Right lung (tissue), 5 donors: ENCODE data around the gene PLA2G2D. TPM values are rescaled to one million over a fixed set of nuclear protein-coding genes. Genes with fewer than 3 reads are reported as not detected.

Experiments used
- DNase-seq, 2 donors: peaks; one replicate each; pipeline ENCODE4 v3.0.0-alpha.2; 2013
- polyA plus RNA-seq, 5 donors: library from polyadenylated mRNA; unstranded; fragments of 120-200 nt; gene quantifications; one replicate each; pipeline versions ENCODE4 v1.2.1 to v1.2.3, GENCODE V29; 2013; ENCODE audit warnings: inconsistent platforms in 1 of 5, low replicate concordance in 1 of 5; ENCODE audit not compliant: insufficient read length in 5 of 5, insufficient read depth in 1 of 5

PLA2G2D gene
- polyA plus RNA-seq, 5 donors: 0.04 to 0.12 (median 0.10) TPM; not detected in 1

- no peak for DNase-seq
These were observed 29.8 kb downstream of the PLA2G2D start for GRCh38 chr1:20089328-20090077.

GRCh38 chr1:20087668-20088067 is 31.7 kb downstream of the PLA2G2D start:
- DNase-seq: no peak

GRCh38 chr1:20086800-20087199 is 32.5 kb downstream of the PLA2G2D start:
- DNase-seq: no peak

DNA sequence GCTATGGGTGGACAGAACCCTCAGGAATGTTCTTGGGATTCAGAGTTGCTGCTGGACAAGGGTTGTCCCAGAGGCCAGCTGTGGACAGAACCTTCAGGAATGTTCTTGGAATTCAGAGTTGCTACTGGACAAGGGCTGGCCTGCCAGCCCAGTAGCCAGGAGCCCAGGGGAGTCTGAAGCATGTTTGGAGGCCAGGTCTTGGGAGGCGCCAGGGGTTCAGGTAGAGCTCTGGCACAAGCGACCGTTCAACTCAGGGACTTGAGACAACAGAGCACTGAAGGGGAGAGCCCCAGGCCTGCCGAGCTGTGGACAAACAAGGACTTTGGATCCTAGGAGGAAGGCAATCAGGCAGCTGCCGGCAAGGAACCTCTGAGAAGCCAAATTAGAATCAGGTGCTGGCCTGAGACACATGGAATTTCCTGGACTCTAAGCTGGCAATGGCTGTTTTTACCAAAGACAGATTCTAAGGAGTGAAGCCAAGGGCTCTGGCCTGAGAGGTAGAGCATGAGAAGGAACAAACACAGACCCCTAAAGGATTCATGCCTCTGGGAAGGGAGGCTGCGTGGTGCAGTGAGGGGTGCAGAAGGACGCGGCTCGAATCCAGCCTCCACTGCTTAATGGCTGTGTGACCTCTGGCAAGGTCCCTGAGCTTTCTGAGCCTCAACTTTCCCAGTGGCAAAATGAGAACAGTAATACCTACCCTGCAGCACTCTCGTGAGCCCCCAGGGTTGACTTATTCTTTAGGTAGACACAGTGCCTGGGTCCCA is 36.0 kb downstream of the PLA2G2D start:
- no peak for DNase-seq

GRCh38 chr1:20082772-20083171 is 36.6 kb downstream of the PLA2G2D start:
- DNase-seq: no peak

DNA sequence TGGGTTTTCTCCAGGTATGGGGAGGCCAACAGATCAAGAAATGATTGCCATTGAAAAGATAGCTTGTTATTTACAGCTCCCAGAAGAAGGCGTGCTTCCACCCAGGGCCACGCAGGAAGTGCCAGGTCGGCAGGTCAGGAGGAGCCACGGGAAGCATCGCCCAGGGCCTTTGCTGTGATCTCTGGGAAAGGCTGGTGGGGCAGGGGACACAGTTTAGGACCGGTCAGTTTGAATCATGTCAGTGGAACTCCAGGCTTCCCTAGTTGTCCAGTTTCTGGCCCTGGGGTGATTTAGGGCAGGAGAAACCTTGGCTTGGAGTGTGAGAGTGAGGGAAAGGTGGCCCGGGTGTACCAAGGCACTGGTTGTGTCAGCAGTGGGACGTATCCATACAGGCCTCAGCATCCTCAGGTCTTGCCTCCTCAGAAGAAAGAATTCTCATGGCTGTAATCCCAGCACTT is 38.0 kb downstream of the PLA2G2D start:
- no peak for DNase-seq

GRCh38 chr1:20080441-20081352 is 38.6 kb downstream of the PLA2G2D start:
- DNase-seq: no peak

GRCh38 chr1:20079661-20080305 is 39.6 kb downstream of the PLA2G2D start:
- DNase-seq: no peak

DNA sequence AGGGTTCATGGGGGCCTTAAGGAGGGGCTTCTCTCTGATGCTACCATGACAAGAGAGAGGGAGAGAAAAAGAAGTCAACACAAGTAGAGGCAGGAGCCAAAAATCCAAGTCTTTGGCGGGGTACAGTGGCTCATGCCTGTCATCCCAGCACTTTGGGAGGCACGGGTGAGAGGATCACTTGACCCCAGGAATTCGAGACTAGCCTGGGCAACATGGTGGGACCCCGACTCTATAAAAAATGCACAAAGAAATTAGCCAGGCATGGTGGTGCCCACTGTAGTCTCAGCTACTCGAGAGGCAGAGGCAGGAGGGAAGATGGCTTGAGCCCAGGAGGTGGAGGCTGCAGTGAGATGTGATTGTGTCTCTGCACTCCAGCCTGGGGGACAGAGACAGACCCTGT is 40.6 kb downstream of the PLA2G2D start:
- DNase-seq: no peak

DNA sequence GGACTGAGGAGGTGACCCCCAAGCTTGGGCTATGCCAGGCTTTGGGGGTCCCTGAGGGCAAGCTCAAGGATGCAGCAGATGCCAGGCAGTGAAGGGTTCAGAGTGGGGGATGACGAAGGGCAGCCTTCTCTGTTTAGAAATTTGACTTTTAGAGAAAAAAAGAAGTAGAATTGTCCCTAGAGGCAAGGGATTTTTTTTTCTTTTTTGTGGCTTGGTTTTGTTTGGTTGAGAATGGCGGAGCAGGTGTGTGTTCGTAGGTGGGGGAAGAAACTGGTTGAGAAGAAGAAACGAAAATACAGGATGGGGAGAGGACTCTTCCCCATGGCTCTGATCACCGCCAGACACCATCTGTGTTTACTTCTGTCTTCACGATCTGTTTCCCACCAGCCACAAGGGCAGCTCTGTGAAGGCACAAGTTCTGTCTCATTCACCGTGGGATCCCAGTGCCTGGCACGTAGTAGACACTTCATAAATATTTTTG is 41.1 kb downstream of the PLA2G2D start:
- DNase-seq: no peak

DNA sequence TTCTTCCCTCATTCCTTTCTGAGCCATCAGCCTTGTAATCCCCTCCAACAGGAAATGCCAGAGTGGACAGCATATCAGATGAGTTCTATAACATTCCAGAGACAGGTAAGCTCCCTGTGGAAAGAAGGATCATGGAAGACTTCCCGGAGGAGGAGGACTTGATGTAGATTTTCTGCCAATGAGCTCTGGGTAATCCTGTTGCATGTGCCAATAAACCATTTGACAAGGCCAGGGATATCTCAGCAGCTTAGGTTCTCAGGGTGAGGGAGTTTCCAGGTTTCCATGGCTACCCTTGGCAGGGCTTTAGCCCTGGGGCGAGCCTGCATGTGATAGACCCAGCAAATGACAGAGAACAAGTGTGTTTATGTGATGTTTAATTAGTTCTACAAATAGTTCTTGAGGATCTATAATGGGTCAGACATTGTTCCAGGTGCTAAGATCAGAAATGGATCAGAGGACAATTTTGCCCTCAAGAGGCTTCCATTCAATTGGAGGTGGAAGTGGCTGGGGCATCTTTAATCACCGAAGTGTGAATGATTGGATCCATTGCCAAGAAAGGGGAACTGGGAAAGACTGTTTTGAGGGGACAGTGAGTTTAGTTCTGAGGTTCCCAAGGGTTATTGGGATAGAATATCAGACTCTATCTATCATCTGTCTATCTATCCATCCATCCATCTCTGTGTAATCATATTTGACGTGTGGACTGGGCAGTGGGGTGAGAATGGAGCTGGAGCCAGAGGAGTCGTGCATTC is 42.5 kb downstream of the PLA2G2D start:
- no peak for DNase-seq

DNA sequence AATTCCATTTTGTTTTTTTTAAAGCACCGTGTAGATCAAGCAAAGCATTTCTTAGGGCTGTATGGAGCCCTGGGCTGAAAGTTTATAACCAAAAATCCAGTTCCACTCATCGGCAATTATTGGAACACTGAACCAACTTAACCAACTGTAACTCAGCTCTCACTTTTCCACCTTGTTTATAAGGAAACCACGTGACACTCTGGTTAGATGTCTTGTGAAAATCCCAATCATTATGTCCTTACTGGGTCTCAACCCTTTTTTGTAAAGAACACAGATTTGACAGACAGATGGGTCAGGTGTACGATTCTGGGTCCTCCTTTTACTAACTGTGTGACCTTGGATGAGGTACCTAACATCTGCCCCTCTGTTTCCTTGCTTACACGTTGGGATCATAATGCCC is 43.1 kb downstream of the PLA2G2D start:
- no peak for DNase-seq

GRCh38 chr1:20075345-20075744 is 44.0 kb downstream of the PLA2G2D start:
- no peak for DNase-seq

- no peak for DNase-seq
These were observed 44.6 kb downstream of the PLA2G2D start for GRCh38 chr1:20074725-20075171.

DNA sequence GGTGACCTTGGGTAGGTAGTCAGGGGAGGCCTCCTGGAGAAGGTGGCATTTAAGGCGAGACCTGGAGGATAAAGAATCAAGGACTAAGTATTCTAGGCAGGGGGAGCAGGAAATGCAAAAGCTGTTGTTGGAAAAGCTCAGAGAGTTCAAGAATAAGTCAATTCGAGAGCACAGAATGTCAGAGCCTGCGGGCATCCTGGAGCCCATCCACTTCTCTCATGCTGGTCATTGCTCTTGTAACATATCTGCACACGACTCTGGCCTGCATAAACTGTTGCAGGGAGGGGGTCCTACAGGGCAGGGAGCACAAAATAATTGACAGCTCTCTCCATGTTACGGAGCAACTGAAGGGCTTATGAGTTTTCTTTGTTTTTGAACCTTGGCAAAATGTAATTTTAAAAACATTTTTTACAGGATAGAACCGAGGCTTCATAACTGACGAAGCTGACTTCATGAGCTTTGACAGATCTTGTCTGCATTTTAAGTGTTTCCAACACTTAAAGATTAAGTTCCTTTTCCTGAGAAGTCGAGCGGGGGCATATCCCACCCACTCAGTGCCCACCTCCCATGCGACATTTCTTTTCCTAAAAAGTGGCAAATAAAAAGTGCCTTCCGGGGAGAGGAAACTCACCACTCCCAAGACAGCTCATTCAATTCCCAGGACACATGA is 45.1 kb downstream of the PLA2G2D start:
- no peak for DNase-seq

GRCh38 chr1:20073256-20073655 is 46.1 kb downstream of the PLA2G2D start:
- DNase-seq: no peak

DNA sequence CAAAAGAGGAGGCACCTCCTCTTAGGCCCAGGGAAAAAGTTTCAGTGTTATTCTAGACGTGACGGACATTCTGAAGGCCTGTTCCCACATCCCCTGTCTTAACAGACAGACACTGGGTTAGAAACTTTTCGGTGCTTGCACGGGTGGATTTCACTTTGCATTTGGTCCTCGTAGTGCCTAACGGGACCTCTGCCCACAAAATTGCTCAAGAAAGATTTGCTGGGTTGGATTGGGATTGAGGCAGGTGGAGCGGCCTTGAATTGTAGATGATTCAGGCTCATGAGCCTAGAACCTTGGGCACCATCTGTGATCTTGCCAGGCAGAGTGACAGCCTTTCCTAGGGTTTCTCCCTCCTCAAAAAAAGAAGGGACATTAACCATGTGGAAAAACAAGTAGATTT is 46.6 kb downstream of the PLA2G2D start:
- no peak for DNase-seq

DNA sequence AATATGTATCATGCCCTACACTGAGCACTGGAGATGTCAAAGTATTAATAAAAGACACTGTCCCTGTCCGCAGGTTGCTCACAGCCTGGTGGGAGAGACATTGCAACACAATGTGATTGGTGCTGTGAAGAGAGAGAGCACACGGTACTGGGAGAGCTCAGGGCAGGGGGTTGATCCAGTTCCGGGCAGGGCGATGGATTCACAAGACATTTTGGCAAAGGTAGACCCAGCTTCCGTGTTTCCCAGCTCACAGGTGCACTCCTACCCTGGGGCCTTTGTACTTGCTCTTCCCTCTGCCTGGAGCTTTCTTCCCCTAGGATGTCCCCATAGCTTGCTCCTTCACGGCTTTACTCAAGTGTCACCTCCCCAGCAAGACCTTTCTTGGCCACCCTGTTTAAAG is 47.9 kb downstream of the PLA2G2D start:
- no peak for DNase-seq

DNA sequence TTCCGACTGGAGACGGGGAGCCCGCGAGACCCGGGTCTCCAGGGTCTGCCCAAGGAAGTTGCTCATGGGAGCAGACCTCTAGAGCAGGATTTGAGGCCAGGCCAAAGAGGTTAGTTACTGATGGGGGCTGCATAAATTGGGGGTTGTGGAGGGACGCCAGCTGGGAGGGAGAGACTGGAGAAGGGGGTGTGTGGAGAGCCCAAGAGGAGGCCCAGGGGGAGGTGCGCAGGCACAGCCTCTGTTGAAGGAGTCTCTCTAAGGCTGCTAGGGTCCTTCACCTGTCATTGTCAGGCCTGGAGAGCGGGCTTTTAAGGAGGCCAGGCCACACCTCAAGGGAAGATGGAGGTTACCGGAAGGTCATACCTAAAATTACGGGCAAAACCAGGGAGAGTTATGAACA is 49.0 kb downstream of the PLA2G2D start:
- DNase-seq: no peak

DNA sequence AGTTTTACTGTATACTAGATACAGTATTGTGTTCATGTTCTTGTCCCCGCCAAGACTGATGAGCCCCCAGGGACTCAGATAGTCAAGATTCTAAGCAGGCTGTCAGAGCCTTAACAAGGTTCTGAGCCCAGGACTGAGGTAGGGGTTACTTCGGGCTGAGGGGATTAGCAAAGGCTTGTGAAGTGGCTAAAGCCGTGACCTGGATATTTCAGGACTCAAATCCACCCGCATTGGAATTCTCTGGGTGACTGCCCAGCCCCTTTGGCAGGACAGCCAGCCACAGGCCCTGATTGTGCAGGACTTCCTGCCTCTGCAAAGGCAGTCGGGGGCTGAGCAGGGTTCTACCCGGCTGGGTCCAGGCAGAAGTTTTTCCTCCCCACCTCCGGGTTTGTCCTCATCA is 49.5 kb downstream of the PLA2G2D start, which contains the start of gene PLA2G5:
PLA2G5 (plus strand) TSS at position 321 of the 400 bp plus-strand sequence. CDS start 14,637 bp downstream, outside the sequence.
- DNase-seq: peak; percentile 29 to 31
